A549 treated with GW870086 at 1 μM for 4 hours (cell line): ENCODE measurements around the gene NMRK1. TPM values are rescaled to one million over a fixed set of nuclear protein-coding genes. Genes with fewer than 3 reads are reported as not detected.

Source experiments
- total RNA-seq: library from RNA; stranded (reverse); fragments of 200-300 nt; extraction: Qiagen RNA extraction; gene quantifications from 5 replicates; pipeline ENCODE4 v1.2.3, GENCODE V29; 2022; ENCODE audit warnings: low read depth

The NMRK1 gene
- total RNA-seq, result 4.6 to 6.5 TPM (median 5.9 TPM) in 5 replicates

DNA sequence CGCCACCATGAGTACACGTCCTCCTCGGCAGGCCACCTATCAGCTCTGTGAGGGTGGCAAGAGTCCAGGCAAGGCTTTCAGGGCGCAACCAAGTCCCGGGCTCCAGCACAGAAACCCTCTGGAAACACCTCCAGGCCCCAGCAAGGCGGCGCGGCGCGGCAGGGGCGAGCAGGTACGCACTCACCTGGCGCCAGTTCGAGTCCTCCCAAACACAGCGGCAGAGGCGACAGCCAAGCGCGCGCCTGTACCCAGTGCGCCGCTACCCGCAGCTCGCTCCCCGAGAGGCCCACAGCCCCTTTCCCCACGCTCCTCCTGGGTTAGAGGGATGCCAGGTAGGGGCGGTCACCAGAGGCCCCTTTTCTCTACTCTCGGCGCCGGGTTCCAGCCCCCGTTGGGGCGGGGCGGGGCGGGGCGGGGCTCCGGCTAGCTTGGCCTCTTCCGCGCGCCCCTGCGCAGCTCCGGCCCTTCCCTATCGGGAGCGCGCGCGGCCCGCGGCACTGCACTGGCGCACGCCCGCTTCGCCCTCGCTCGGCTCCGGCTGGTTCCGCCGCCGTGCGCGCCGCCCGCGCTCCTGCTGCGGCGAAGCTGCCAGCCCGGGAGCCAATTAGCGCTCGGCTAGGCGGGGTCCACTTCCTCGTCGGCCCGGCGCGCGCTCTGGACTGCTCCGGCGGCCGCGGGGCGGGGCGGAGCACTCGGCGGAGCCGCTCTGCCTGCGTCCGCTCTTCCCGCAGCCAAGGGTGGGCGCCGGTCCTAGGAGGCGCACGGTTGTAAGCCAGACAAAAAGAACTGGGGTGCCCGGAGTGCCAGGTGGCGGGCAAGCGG is at the start of gene NMRK1, which contains the start of gene OSTF1:
Gene NMRK1, minus strand, starts transcription at position 332 of the 822 bp plus-strand sequence. CDS start 5,040 bp downstream, outside the sequence.
Gene OSTF1, plus strand, starts transcription at position 691 of the 822 bp plus-strand sequence. CDS start 179 bp downstream, outside the sequence.

Other genes starting within 250 kb of the NMRK1 start
- gene TRPM6, start 200.2 kb downstream of the NMRK1 start, total RNA-seq, result 1.5 to 2.0 TPM (median 1.9 TPM) in 5 replicates
- gene C9orf40, start 135.2 kb downstream of the NMRK1 start, total RNA-seq, result 7.8 to 12.5 TPM (median 11.2 TPM) in 5 replicates
- gene CARNMT1, start 59.9 kb downstream of the NMRK1 start, total RNA-seq, result 9.2 to 14.6 TPM (median 13.7 TPM) in 5 replicates
- gene OSTF1, start 359 bp upstream of the NMRK1 start, total RNA-seq, result 14.8 to 18.3 TPM (median 15.7 TPM) in 5 replicates